ENCODE measurements around the gene LTBR.

Gene LTBR

DNA sequence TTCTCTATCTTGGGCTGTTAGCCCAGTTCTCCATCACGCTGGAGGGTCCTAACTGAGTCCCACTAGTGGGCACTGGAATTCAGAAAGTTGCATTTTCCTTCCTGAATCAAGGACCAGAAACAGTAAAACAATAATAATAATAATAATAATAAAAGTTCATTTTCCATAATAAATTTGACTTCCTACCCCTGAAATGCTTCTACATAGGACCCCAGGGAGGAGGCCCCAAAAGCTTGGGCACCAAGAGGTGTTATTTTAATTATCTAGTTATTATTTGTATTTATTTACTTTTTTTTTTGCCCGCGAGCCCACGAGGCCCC, 21.0 kb upstream of the LTBR start:
- Histone ChIP-seq H3K27me3 (no peaks in the 10 kb centered on the region), H3K9me3 (no peaks in the 10 kb centered on the region), H3K4me3 (ENCODE audit: low read depth in 1 of 2, low read length in 1 of 2) (peak overlapping the region; percentile 80 to 94), H3K4me1 (ENCODE audit: control insufficient read depth in 1 of 2, insufficient read depth in 1 of 2, low read depth in 1 of 2, low read length in 1 of 2) (peaks cover 42 to 44% of the 10 kb centered on the region in 2 experiments), H3K27ac (peak overlapping the region; percentile 88), H3K36me3 (no peaks in the 10 kb centered on the region)
- TF ChIP-seq, protein P1, sequence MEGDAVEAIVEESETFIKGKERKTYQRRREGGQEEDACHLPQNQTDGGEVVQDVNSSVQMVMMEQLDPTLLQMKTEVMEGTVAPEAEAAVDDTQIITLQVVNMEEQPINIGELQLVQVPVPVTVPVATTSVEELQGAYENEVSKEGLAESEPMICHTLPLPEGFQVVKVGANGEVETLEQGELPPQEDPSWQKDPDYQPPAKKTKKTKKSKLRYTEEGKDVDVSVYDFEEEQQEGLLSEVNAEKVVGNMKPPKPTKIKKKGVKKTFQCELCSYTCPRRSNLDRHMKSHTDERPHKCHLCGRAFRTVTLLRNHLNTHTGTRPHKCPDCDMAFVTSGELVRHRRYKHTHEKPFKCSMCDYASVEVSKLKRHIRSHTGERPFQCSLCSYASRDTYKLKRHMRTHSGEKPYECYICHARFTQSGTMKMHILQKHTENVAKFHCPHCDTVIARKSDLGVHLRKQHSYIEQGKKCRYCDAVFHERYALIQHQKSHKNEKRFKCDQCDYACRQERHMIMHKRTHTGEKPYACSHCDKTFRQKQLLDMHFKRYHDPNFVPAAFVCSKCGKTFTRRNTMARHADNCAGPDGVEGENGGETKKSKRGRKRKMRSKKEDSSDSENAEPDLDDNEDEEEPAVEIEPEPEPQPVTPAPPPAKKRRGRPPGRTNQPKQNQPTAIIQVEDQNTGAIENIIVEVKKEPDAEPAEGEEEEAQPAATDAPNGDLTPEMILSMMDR (IDR thresholded peaks at IDR 0.05) = no peak

DNA sequence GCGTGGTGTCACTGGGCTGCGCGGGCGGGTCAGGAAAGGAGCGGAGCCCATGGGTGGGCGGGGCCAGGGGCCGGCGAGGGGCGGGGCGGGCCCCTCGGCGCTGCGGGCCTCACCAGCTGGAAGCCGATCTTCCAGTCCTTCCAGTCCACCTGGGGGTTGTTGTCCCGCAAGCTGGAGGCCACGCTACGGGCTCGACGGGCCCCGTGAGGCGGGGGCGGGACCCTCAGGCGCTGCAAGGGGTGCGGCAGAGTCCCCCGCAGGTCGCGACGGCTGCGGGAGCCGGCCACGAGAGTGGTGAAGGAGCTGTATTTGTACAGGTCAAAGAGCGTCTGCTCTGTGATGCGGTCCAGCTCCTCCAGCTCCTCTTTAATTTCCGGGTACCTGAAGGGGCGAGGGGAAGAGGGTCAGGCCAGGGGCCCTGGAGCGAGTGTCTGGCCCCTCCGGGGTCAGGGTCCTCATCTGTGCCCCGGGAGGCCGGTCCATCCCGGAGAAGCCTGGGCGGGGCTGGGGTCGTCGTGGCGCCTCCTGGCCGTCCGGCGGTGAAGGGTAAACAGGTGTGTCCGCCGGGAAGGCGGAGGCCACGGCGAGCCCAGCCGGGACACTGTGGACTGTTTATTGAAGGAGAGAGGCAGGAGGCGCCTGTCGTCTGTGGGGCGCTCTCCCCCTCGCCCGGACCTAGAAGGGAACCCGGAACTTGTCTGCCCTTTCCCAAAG, 20.5 kb upstream of the LTBR start:
- H3K27ac ChIP-seq = peak overlapping the region; percentile 88
- TF ChIP-seq, protein P1 (IDR thresholded peaks at IDR 0.05) = no peak
- H3K4me1 ChIP-seq (ENCODE audit: control insufficient read depth in 1 of 2, insufficient read depth in 1 of 2, low read depth in 1 of 2, low read length in 1 of 2) = peaks cover 42 to 45% of the 10 kb centered on the region in 2 experiments
- H3K27me3 ChIP-seq = no peaks in the 10 kb centered on the region
- H3K36me3 ChIP-seq = no peaks in the 10 kb centered on the region
- peak overlapping the region; percentile 80 to 94 for H3K4me3 ChIP-seq (ENCODE audit: low read depth in 1 of 2, low read length in 1 of 2)
- no peaks in the 10 kb centered on the region for H3K9me3 ChIP-seq

DNA sequence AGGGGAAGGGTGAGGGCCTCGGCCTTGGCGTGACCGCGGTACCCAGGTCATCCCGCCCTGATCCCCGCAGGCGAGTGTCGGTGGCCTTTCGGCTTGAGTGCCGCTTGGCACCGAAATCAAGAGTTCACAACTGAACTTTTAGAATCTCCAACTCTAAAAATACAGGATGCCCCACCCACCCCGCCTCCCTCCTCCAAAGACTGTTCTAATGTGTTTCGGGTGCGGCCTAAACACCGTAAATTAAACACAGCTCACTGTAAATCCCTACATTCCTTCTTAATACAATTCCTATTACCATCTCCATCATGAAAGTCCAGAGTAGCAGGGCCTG, 20.0 kb upstream of the LTBR start:
- Histone ChIP-seq H3K4me3 (ENCODE audit: low read depth in 1 of 2, low read length in 1 of 2) (peak overlapping the region; percentile 80 to 94), H3K36me3 (no peaks in the 10 kb centered on the region), H3K9me3 (no peaks in the 10 kb centered on the region), H3K27ac (peak overlapping the region; percentile 88), H3K4me1 (ENCODE audit: control insufficient read depth in 1 of 2, insufficient read depth in 1 of 2, low read depth in 1 of 2, low read length in 1 of 2) (peaks cover 42 to 45% of the 10 kb centered on the region in 2 experiments), H3K27me3 (no peaks in the 10 kb centered on the region)
- TF ChIP-seq, protein P1 (IDR thresholded peaks at IDR 0.05) = no peak

DNA sequence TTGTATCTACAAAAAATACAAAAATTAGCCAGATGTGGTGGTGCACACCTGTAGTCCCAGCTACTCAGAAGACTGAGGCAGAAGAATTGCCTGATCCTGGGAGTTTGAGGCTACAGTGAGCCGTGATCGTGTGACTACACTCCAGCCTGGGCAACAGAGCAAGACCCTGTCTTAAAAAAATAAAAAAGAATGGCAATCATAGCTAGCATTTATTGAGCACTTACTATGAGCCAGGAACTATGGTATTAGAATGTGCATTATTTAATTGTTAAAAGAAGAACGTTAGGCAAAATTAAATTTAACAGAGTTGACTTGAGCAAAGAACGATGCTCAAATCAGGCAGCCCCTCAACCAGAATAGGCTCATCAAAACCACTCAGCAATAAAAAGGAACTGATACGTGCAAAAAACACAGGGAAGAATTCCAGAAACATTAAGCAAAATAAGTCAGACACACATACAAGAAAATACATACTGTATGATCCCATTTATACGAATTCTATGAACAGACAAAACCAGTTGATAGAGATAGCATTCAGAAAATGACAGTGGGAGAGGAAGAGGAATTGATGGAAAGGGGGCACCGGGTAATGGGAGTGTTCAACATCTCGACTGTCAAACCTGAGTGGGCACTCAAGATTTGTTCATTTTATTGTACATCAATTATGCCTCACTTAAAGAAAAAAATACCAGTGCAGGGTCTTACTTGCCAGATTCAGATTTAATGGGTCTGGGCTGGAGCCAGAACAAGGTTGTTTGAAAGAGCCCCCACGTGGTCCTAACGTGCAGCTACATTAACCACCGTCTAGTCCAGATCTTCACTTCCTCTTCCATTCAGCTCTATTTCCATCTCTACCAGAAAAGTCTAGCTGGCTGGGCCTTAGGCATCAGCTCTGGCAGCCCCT, 16.6 kb upstream of the LTBR start:
- peak overlapping the region; percentile 90 for H3K27ac ChIP-seq
- TF ChIP-seq, protein P1 (IDR thresholded peaks at IDR 0.05) = peak; percentile 63

GRCh38 chr12:6367969-6368892, 15.7 kb upstream of the LTBR start:
- Histone ChIP-seq H3K4me1 (ENCODE audit: control insufficient read depth in 1 of 2, insufficient read depth in 1 of 2, low read depth in 1 of 2, low read length in 1 of 2) (peaks cover 29 to 31% of the 10 kb centered on the region in 2 experiments), H3K36me3 (no peaks in the 10 kb centered on the region), H3K4me3 (ENCODE audit: low read depth in 1 of 2, low read length in 1 of 2) (peak overlapping the region; percentile 33 to 36), H3K27ac (peak overlapping the region; percentile 90), H3K27me3 (no peaks in the 10 kb centered on the region), H3K9me3 (no peaks in the 10 kb centered on the region)
- TF ChIP-seq, protein P1 (IDR thresholded peaks at IDR 0.05) = no peak

More for the DNA sequence above, 16.6 kb upstream of the LTBR start:
- no peaks in the 10 kb centered on the region for H3K27me3 ChIP-seq
- no peaks in the 10 kb centered on the region for H3K9me3 ChIP-seq
- peak overlapping the region; percentile 33 to 36 for H3K4me3 ChIP-seq (ENCODE audit: low read depth in 1 of 2, low read length in 1 of 2)
- H3K36me3 ChIP-seq = no peaks in the 10 kb centered on the region
- H3K4me1 ChIP-seq (ENCODE audit: control insufficient read depth in 1 of 2, insufficient read depth in 1 of 2, low read depth in 1 of 2, low read length in 1 of 2) = peaks cover 34 to 36% of the 10 kb centered on the region in 2 experiments
